ENCODE data around the gene CTSD.

DNA sequence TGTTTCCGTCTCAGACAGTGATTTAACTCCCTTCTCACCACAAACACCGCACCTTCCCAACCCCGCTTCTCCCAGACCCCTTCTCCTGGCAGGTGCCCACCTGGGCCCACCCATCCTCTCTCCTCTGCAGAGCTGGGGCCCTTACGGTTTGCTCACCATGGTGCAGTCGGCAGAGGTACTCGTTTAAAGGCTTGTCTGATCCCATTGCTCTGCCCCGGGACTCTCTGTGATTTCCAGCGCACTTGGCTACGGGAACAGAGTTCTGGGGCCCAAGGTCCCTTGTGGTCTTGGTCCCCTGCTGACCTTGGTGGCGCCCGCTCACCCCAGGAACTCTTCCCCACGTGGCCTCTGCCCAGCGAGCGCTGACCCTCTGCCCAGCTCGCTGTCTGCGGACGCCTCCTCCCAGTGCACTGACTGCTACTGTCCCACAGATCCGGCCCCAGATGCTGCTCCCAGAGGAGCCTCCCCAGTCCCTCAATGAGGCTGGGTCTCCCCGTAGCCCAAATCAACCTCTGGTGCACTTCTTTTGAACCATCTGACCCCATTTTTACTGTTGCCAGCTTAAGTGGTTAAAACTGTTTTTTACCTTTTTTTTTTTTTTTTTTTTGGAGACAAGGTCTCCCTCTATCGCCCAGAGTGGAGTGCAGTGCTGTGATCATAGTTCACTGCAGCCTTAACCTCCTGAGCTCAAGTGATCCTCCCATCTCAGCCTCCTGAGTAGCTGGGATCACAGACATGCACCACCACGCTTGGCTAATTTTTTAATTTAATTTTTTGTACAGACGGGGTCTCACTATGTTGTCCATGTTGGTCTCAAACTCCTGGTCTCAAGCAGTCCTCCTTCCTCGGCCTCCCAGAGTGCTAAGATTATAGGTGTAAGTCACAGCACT lies 21.3 kb upstream of the CTSD start:
- TF ChIP-seq, protein P1, sequence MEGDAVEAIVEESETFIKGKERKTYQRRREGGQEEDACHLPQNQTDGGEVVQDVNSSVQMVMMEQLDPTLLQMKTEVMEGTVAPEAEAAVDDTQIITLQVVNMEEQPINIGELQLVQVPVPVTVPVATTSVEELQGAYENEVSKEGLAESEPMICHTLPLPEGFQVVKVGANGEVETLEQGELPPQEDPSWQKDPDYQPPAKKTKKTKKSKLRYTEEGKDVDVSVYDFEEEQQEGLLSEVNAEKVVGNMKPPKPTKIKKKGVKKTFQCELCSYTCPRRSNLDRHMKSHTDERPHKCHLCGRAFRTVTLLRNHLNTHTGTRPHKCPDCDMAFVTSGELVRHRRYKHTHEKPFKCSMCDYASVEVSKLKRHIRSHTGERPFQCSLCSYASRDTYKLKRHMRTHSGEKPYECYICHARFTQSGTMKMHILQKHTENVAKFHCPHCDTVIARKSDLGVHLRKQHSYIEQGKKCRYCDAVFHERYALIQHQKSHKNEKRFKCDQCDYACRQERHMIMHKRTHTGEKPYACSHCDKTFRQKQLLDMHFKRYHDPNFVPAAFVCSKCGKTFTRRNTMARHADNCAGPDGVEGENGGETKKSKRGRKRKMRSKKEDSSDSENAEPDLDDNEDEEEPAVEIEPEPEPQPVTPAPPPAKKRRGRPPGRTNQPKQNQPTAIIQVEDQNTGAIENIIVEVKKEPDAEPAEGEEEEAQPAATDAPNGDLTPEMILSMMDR (IDR thresholded peaks at IDR 0.05): no peak
- TF ChIP-seq POLR2A (IDR thresholded peaks at IDR 0.05): no peak
- TF ChIP-seq EP300 (IDR thresholded peaks at IDR 0.05): no peak
